DND-41 (cell line): ENCODE data around the gene MARS1.

Experiments
- ATAC-seq: fragments of 200-7000 bp; cut with Tn5 transposase; 3 replicates; pipeline ENCODE4 v1.9.1; 2021; ENCODE audit warnings: low read depth; ENCODE audit not compliant: insufficient read depth
- DNase-seq: peaks from one replicate; pipeline ENCODE4 v3.0.0-alpha.2; 2020
- H2AFZ ChIP-seq: 2 replicates; pipeline ENCODE4 v1.6.0; 2012; ENCODE audit warnings: low read depth, low read length
- H3K27ac ChIP-seq: 2 replicates; pipeline ENCODE4 v1.5.1; 2012; ENCODE audit warnings: low read length, inconsistent platforms
- H3K27me3 ChIP-seq: fragments of 200-600 bp; sonication (generic); 2 replicates; pipeline ENCODE4 v1.6.0; 2012; ENCODE audit warnings: low read length, mild to moderate bottlenecking, inconsistent platforms; ENCODE audit not compliant: insufficient read depth, poor library complexity
- H3K36me3 ChIP-seq: 2 replicates; pipeline ENCODE4 v1.5.1; 2012; ENCODE audit warnings: low read length, inconsistent platforms; ENCODE audit not compliant: insufficient read depth
- H3K4me1 ChIP-seq: 2 replicates; pipeline ENCODE4 v1.5.1; 2012; ENCODE audit warnings: mild to moderate bottlenecking, low read length; ENCODE audit not compliant: insufficient read depth
- H3K4me2 ChIP-seq: 2 replicates; pipeline ENCODE4 v1.6.0; 2012; ENCODE audit warnings: mild to moderate bottlenecking, moderate library complexity, low read length, inconsistent platforms; ENCODE audit not compliant: insufficient read depth
- H3K4me3 ChIP-seq, 2 experiments: fragments of 200-600 bp in 1 of 2; shearing (Covaris generic) in 1 of 2; 2 replicates each; pipeline ENCODE4 v1.5.1; 2012 to 2016; ENCODE audit warnings: inconsistent platforms in 2 of 2, low read length in 2 of 2, mild to moderate bottlenecking in 2 of 2, low read depth in 1 of 2, moderate library complexity in 1 of 2
- H3K79me2 ChIP-seq: 2 replicates; pipeline ENCODE4 v1.6.0; 2012; ENCODE audit warnings: low read length, inconsistent platforms; ENCODE audit not compliant: insufficient read depth
- H3K9ac ChIP-seq: 2 replicates; pipeline ENCODE4 v1.6.0; 2012; ENCODE audit warnings: low read depth, mild to moderate bottlenecking, inconsistent platforms, low read length, moderate library complexity
- H3K9me3 ChIP-seq: 2 replicates; pipeline ENCODE4 v1.5.1; 2012; ENCODE audit warnings: low read length, moderate library complexity, mild to moderate bottlenecking, inconsistent platforms; ENCODE audit not compliant: insufficient read depth, severe bottlenecking
- H4K20me1 ChIP-seq: 2 replicates; pipeline ENCODE4 v1.6.0; 2012; ENCODE audit warnings: low read length; ENCODE audit not compliant: insufficient read depth
- CTCF ChIP-seq: IDR thresholded peaks from 2 replicates; pipeline ENCODE4 v1.5.1; 2012; ENCODE audit warnings: borderline replicate concordance, low read length, moderate library complexity, mild to moderate bottlenecking; ENCODE audit not compliant: poor library complexity, severe bottlenecking; ENCODE audit errors: extremely low read depth
- EZH2 ChIP-seq: IDR thresholded peaks from 3 replicates; pipeline ENCODE4 v1.6.1; 2012; ENCODE audit warnings: borderline replicate concordance, low read depth, mild to moderate bottlenecking, moderate library complexity, low read length, inconsistent platforms; ENCODE audit not compliant: severe bottlenecking

Gene MARS1

GRCh38 chr12:57448669-57449068 is 39.2 kb upstream of the MARS1 start:
- no peak overlapping the region for H3K27ac ChIP-seq
- no peaks in the 10 kb centered on the region for H4K20me1 ChIP-seq
- no peak overlapping the region for H2AFZ ChIP-seq
- H3K79me2 ChIP-seq = no peaks in the 10 kb centered on the region
- DNase-seq (no peak), ATAC-seq (no peak)
- no peaks in the 10 kb centered on the region for H3K4me1 ChIP-seq
- no peak overlapping the region for H3K4me2 ChIP-seq
- no peak overlapping the region for H3K4me3 ChIP-seq
- no peak for TF ChIP-seq EZH2
- no peak for TF ChIP-seq CTCF
- no peaks in the 10 kb centered on the region for H3K36me3 ChIP-seq
- H3K9me3 ChIP-seq = no peaks in the 10 kb centered on the region
- H3K9ac ChIP-seq = no peak overlapping the region
- H3K27me3 ChIP-seq = no peaks in the 10 kb centered on the region

DNA sequence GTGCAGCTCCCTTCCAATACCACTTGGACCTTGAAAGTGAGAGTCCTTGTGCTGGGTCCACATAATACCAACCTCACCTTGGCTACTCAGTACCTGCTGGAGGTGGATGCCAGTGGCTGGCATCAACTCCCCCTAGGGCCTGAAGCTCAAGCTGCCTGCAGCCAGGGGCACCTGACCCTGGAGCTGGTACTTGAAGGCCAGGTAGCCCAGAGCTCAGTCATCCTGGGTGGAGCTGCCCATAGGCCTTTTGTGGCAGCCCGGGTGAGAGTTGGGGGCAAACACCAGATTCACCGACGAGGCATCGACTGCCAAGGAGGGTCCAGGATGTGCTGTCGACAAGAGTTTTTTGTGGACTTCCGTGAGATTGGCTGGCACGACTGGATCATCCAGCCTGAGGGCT is 38.5 kb upstream of the MARS1 start:
- Histone ChIP-seq H3K27ac (no peak overlapping the region), H3K4me2 (no peak overlapping the region), H3K36me3 (no peaks in the 10 kb centered on the region), H3K27me3 (no peaks in the 10 kb centered on the region), H3K9me3 (no peaks in the 10 kb centered on the region), H3K9ac (no peak overlapping the region), H3K4me3 (no peak overlapping the region), H3K79me2 (no peaks in the 10 kb centered on the region), H3K4me1 (no peaks in the 10 kb centered on the region), H2AFZ (no peak overlapping the region), H4K20me1 (no peaks in the 10 kb centered on the region)
- TF ChIP-seq EZH2 = no peak
- TF ChIP-seq CTCF = no peak
- DNase-seq (no peak), ATAC-seq (no peak)

DNA sequence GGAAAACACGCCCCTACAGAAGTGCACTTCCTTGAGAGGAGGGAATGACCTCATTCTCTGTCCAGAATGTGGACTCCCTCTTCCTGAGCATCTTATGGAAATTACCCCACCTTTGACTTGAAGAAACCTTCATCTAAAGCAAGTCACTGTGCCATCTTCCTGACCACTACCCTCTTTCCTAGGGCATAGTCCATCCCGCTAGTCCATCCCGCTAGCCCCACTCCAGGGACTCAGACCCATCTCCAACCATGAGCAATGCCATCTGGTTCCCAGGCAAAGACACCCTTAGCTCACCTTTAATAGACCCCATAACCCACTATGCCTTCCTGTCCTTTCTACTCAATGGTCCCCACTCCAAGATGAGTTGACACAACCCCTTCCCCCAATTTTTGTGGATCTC is 37.8 kb upstream of the MARS1 start:
- Histone ChIP-seq H3K79me2 (no peaks in the 10 kb centered on the region), H3K36me3 (no peaks in the 10 kb centered on the region), H3K9me3 (no peaks in the 10 kb centered on the region), H3K4me3 (no peak overlapping the region), H3K4me1 (no peaks in the 10 kb centered on the region), H4K20me1 (no peaks in the 10 kb centered on the region), H3K9ac (no peak overlapping the region), H3K4me2 (no peak overlapping the region), H3K27me3 (no peaks in the 10 kb centered on the region), H2AFZ (no peak overlapping the region), H3K27ac (no peak overlapping the region)
- TF ChIP-seq EZH2 (no peak), CTCF (no peak)
- DNase-seq = no peak
- no peak for ATAC-seq

DNA sequence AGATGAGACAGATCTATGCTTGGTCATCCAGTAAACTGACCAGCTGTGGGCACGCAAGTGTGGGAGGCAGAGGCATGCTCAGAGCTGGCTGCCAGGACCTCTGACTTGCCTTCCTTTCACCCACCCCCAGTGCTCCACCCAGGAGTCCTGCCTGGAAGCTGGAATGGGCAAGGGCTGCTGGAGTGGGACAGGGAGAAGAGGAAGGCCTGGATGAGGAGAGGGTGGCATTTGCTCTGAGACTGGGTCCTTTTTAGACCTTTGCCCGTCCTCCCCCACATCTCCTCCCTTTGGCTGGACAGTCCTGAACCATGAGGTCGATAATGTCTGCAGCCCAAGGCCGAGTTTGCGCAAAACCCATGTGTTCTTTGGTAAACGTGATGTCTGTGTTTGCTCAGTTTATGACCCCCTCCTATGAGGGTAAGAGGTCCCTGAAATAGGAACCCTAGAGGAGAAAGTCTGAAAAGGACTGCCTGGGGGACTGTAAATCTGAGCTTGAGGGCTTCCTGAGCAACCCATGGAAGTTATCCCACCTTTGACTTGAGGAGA is 36.6 kb upstream of the MARS1 start:
- DNase-seq = no peak

More for the DNA sequence above, 36.6 kb upstream of the MARS1 start:
- no peak overlapping the region for H3K27ac ChIP-seq
- no peak overlapping the region for H3K4me3 ChIP-seq
- no peak for ATAC-seq
- TF ChIP-seq EZH2 (no peak), CTCF (no peak)
- no peak overlapping the region for H3K4me2 ChIP-seq
- H4K20me1 ChIP-seq = no peaks in the 10 kb centered on the region
- H2AFZ ChIP-seq = no peak overlapping the region
- H3K27me3 ChIP-seq = no peaks in the 10 kb centered on the region
- H3K4me1 ChIP-seq = peaks cover 3% of the 10 kb centered on the region; the same call in 1 of the 2 replicates
- H3K9me3 ChIP-seq = no peaks in the 10 kb centered on the region
- no peak overlapping the region for H3K9ac ChIP-seq
- no peaks in the 10 kb centered on the region for H3K79me2 ChIP-seq
- H3K36me3 ChIP-seq = no peaks in the 10 kb centered on the region
